ENCODE results near the gene FBXO47. TPM values are rescaled to one million over a fixed set of nuclear protein-coding genes. Genes with fewer than 3 reads are reported as not detected.

FBXO47 gene
- total and polyA plus RNA-seq, 7 donors: 0.03 TPM; not detected in 6

DNA sequence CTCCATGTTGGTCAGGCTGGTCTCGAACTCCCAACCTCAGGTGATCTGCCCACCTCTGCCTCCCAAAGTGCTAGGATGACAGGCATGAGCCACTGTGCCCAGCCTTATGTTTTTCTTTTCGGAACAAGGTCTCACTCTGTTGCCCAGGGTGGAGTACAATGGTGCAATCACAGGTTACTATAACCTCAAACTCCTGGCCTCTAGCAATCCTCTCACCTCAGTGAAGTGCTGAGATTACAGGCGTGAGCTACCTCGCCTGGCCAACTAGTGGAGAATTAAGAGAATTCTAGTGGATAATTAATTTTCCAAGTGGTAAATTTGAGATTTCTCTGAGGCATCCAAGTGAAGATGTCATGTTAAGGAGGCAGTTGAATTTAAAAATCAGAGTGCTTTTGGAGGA is 2.9 kb upstream of the FBXO47 start:
- no peak for DNase-seq
- H3K36me3 ChIP-seq (ENCODE audit: insufficient read depth in 1 of 2, low read depth in 1 of 2): no peaks in the 10 kb centered on the region
- H3K4me3 ChIP-seq: no peak overlapping the region
- no peak for ATAC-seq
- no peaks in the 10 kb centered on the region for H3K27me3 ChIP-seq (ENCODE audit: insufficient read depth in 3 of 3, low read length in 2 of 3)
- intact Hi-C loops (cut with DNase I): no loop called here
- no peaks in the 10 kb centered on the region for H3K9me3 ChIP-seq
- WGBS, 3 donors: 68 to 87% (median 78%) methylated on average over 4 of the region's 4 CpGs
- no peak overlapping the region for H3K27ac ChIP-seq
- no peak for TF ChIP-seq CTCF (IDR thresholded peaks at IDR 0.05)
- peaks cover 7% of the 10 kb centered on the region for H3K4me1 ChIP-seq

DNA sequence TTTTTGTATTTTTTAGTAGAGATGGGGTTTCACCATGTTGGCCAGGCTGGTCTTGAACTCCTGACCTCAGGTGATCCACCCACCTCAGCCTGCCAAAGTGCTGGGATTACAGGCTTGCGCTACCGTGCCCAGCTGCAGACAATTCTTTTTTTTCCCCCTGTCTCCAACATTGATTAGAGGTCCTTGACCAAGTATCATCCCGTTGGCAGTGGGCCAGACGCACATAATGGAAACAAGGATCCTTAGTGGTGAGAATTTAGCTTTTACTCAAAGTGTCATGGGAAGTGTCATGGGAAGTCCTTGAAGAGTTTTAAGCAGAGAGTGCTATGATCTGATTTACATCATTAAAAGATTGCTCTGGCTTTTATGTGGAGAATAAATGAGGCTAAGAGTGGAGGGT is 2.1 kb upstream of the FBXO47 start:
- Histone ChIP-seq H3K9me3 (no peaks in the 10 kb centered on the region), H3K4me3 (no peak overlapping the region), H3K4me1 (peaks cover 7% of the 10 kb centered on the region), H3K27ac (no peak overlapping the region), H3K36me3 (ENCODE audit: insufficient read depth in 1 of 2, low read depth in 1 of 2) (no peaks in the 10 kb centered on the region), H3K27me3 (ENCODE audit: insufficient read depth in 3 of 3, low read length in 2 of 3) (no peaks in the 10 kb centered on the region)
- no peak for ATAC-seq
- TF ChIP-seq CTCF (IDR thresholded peaks at IDR 0.05): no peak
- DNase-seq: no peak
- intact Hi-C loops (cut with DNase I): no loop called here
- 55 to 74% (median 64%) methylated on average over 4 of the region's 4 CpGs for WGBS, 3 donors

GRCh38 chr17:38961413-38961812 is 5.8 kb downstream of the FBXO47 start:
- no peaks in the 10 kb centered on the region for H3K27me3 ChIP-seq (ENCODE audit: insufficient read depth in 3 of 3, low read length in 2 of 3)
- H3K4me1 ChIP-seq: no peaks in the 10 kb centered on the region
- 85 to 88% (median 86%) methylated on average over 4 of the region's 4 CpGs for WGBS, 3 donors
- intact Hi-C loops (cut with DNase I): no loop called here
- H3K27ac ChIP-seq: no peak overlapping the region
- no peaks in the 10 kb centered on the region for H3K36me3 ChIP-seq (ENCODE audit: insufficient read depth in 1 of 2, low read depth in 1 of 2)
- ATAC-seq (no peak), DNase-seq (no peak)
- TF ChIP-seq CTCF (IDR thresholded peaks at IDR 0.05): no peak
- no peaks in the 10 kb centered on the region for H3K9me3 ChIP-seq
- H3K4me3 ChIP-seq: no peak overlapping the region

- H3K4me1 ChIP-seq: no peaks in the 10 kb centered on the region
- H3K27me3 ChIP-seq (ENCODE audit: insufficient read depth in 3 of 3, low read length in 2 of 3): no peaks in the 10 kb centered on the region
- H3K27ac ChIP-seq: no peak overlapping the region
- H3K4me3 ChIP-seq: no peak overlapping the region
- no peak for DNase-seq
- H3K9me3 ChIP-seq: no peaks in the 10 kb centered on the region
- 84 to 91% (median 90%) methylated on average over 5 of the region's 5 CpGs for WGBS, 3 donors
- no peak for ATAC-seq
- no peak for TF ChIP-seq CTCF (IDR thresholded peaks at IDR 0.05)
- intact Hi-C loops (cut with DNase I): no loop called here
- H3K36me3 ChIP-seq (ENCODE audit: insufficient read depth in 1 of 2, low read depth in 1 of 2): no peaks in the 10 kb centered on the region
These were observed 6.8 kb downstream of the FBXO47 start for GRCh38 chr17:38960402-38960801.

- no peak overlapping the region for H3K27ac ChIP-seq
- no peak overlapping the region for H3K4me3 ChIP-seq
- no peaks in the 10 kb centered on the region for H3K27me3 ChIP-seq (ENCODE audit: insufficient read depth in 3 of 3, low read length in 2 of 3)
- H3K36me3 ChIP-seq (ENCODE audit: insufficient read depth in 1 of 2, low read depth in 1 of 2): no peaks in the 10 kb centered on the region
- H3K4me1 ChIP-seq: no peaks in the 10 kb centered on the region
- intact Hi-C loops (cut with DNase I): no loop called here
- H3K9me3 ChIP-seq: no peaks in the 10 kb centered on the region
- 61 to 78% (median 73%) methylated on average over 3 of the region's 3 CpGs for WGBS, 3 donors
- ATAC-seq (no peak), DNase-seq (no peak)
- TF ChIP-seq CTCF (IDR thresholded peaks at IDR 0.05): no peak
These were observed 7.7 kb downstream of the FBXO47 start for GRCh38 chr17:38959508-38959907.

Data from psoas muscle (tissue), 8 donors.